Measurements from ENCODE around the gene TYRO3.

DNA sequence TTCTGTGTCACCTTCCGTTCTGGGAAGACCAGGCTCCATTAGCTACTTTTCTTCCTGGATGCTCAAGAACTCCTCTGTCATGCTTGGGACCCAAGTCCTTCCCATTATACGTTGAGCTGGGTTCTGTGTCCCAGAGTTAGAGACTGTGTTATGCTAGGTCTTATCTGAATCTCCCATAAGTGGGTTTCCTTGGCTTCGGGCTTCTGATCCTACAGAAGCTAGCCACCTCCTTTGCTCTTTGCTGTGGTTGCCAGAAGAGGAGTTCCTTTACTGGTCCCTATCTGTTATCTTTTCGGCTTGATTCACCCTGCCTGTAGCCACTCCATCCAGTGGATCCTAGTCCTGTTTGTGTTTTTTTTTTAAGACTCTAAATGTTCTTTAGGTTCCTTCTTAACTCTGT lies 38.0 kb downstream of the TYRO3 start:
- TF ChIP-seq, protein P1, sequence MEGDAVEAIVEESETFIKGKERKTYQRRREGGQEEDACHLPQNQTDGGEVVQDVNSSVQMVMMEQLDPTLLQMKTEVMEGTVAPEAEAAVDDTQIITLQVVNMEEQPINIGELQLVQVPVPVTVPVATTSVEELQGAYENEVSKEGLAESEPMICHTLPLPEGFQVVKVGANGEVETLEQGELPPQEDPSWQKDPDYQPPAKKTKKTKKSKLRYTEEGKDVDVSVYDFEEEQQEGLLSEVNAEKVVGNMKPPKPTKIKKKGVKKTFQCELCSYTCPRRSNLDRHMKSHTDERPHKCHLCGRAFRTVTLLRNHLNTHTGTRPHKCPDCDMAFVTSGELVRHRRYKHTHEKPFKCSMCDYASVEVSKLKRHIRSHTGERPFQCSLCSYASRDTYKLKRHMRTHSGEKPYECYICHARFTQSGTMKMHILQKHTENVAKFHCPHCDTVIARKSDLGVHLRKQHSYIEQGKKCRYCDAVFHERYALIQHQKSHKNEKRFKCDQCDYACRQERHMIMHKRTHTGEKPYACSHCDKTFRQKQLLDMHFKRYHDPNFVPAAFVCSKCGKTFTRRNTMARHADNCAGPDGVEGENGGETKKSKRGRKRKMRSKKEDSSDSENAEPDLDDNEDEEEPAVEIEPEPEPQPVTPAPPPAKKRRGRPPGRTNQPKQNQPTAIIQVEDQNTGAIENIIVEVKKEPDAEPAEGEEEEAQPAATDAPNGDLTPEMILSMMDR (IDR thresholded peaks at IDR 0.05), result no peak
- no peak for TF ChIP-seq EP300 (IDR thresholded peaks at IDR 0.05)
